NT2/D1 (cell line): Measurements from ENCODE around the gene UQCRQ.
"Not testable (repeated sequence)": the region's sequence is repeated elsewhere in the genome, so short reads cannot be mapped to it uniquely, and the experiment has no call there.

ENCODE experiments used
- DNase-seq: peaks from one replicate; pipeline ENCODE4 v3.0.0-alpha.2; 2011; ENCODE audit warnings: low read depth, low spot score
- H3K27me3 ChIP-seq: 2 replicates; pipeline ENCODE4 v1.6.0; 2011; ENCODE audit warnings: mild to moderate bottlenecking; ENCODE audit not compliant: insufficient read length, insufficient read depth
- H3K36me3 ChIP-seq: 2 replicates; pipeline ENCODE4 v1.6.1; 2011; ENCODE audit warnings: mild to moderate bottlenecking, low read length, mixed read lengths; ENCODE audit not compliant: insufficient read depth, insufficient read length
- H3K4me1 ChIP-seq: 2 replicates; pipeline ENCODE4 v1.5.1; 2011; ENCODE audit not compliant: insufficient read depth, insufficient read length
- H3K4me3 ChIP-seq: 2 replicates; pipeline ENCODE4 v1.5.1; 2011; ENCODE audit warnings: low read depth; ENCODE audit not compliant: insufficient read length
- H3K9ac ChIP-seq: 2 replicates; pipeline ENCODE4 v1.6.0; 2011; ENCODE audit warnings: low read depth; ENCODE audit not compliant: insufficient read length
- H3K9me3 ChIP-seq: 2 replicates; pipeline ENCODE4 v1.5.1; 2011; ENCODE audit warnings: mild to moderate bottlenecking, low read length; ENCODE audit not compliant: insufficient read depth
- SUZ12 ChIP-seq: IDR thresholded peaks from 2 replicates; pipeline ENCODE4 v1.6.1; 2011; ENCODE audit not compliant: insufficient read length, insufficient read depth; ENCODE audit errors: extremely low read depth
- YY1 ChIP-seq: IDR thresholded peaks from 2 replicates; pipeline ENCODE4 v1.6.1; 2011; ENCODE audit not compliant: insufficient read length, insufficient read depth
- ZNF274 ChIP-seq: IDR thresholded peaks from 2 replicates; pipeline ENCODE4 v1.6.1; 2011; ENCODE audit warnings: mild to moderate bottlenecking, low read depth, low read length

The UQCRQ gene

GRCh38 chr5:132848270-132848669 lies 18.2 kb upstream of the UQCRQ start:
- no peaks in the 10 kb centered on the region for H3K27me3 ChIP-seq
- no peaks in the 10 kb centered on the region for H3K9me3 ChIP-seq
- H3K9ac ChIP-seq, result no peak overlapping the region
- no peak for DNase-seq
- H3K4me1 ChIP-seq, result no peaks in the 10 kb centered on the region
- no peak for TF ChIP-seq ZNF274
- no peak for TF ChIP-seq YY1
- TF ChIP-seq SUZ12, result no peak
- no peaks in the 10 kb centered on the region for H3K36me3 ChIP-seq
- no peak overlapping the region for H3K4me3 ChIP-seq

- Histone ChIP-seq H3K4me1 (no peaks in the 10 kb centered on the region), H3K36me3 (no peaks in the 10 kb centered on the region), H3K27me3 (no peaks in the 10 kb centered on the region), H3K9ac (no peak overlapping the region), H3K9me3 (no peaks in the 10 kb centered on the region), H3K4me3 (no peak overlapping the region)
- TF ChIP-seq ZNF274, result no peak
- TF ChIP-seq YY1, result no peak
- no peak for TF ChIP-seq SUZ12
- no peak for DNase-seq
Measured at GRCh38 chr5:132849347-132849746, 17.1 kb upstream of the UQCRQ start.

GRCh38 chr5:132850066-132850465 lies 16.4 kb upstream of the UQCRQ start:
- no peaks in the 10 kb centered on the region for H3K4me1 ChIP-seq
- H3K4me3 ChIP-seq, result no peak overlapping the region
- no peaks in the 10 kb centered on the region for H3K9me3 ChIP-seq
- DNase-seq, result no peak
- TF ChIP-seq YY1, result no peak
- TF ChIP-seq ZNF274, result no peak
- TF ChIP-seq SUZ12, result no peak
- no peaks in the 10 kb centered on the region for H3K27me3 ChIP-seq
- H3K9ac ChIP-seq, result no peak overlapping the region
- H3K36me3 ChIP-seq, result no peaks in the 10 kb centered on the region

- H3K4me1 ChIP-seq, result no peaks in the 10 kb centered on the region
- H3K36me3 ChIP-seq, result no peaks in the 10 kb centered on the region
- H3K9me3 ChIP-seq, result no peaks in the 10 kb centered on the region
- no peak overlapping the region for H3K4me3 ChIP-seq
- TF ChIP-seq YY1 (no peak), ZNF274 (no peak), SUZ12 (no peak)
- no peak overlapping the region for H3K9ac ChIP-seq
- DNase-seq, result no peak
- H3K27me3 ChIP-seq, result no peaks in the 10 kb centered on the region
Measured at GRCh38 chr5:132853323-132853722, 13.1 kb upstream of the UQCRQ start.

- H3K9ac ChIP-seq, result no peak overlapping the region
- H3K9me3 ChIP-seq, result no peaks in the 10 kb centered on the region
- TF ChIP-seq ZNF274 (no peak), YY1 (no peak), SUZ12 (no peak)
- no peaks in the 10 kb centered on the region for H3K4me1 ChIP-seq
- DNase-seq, result no peak
- H3K36me3 ChIP-seq, result no peaks in the 10 kb centered on the region
- H3K27me3 ChIP-seq, result no peaks in the 10 kb centered on the region
- no peak overlapping the region for H3K4me3 ChIP-seq
Measured at GRCh38 chr5:132853790-132854189, 12.7 kb upstream of the UQCRQ start.

- no peaks in the 10 kb centered on the region for H3K4me1 ChIP-seq
- no peak overlapping the region for H3K4me3 ChIP-seq
- no peaks in the 10 kb centered on the region for H3K27me3 ChIP-seq
- H3K9ac ChIP-seq, result no peak overlapping the region
- H3K9me3 ChIP-seq, result no peaks in the 10 kb centered on the region
- no peaks in the 10 kb centered on the region for H3K36me3 ChIP-seq
- no peak for TF ChIP-seq SUZ12
- no peak for TF ChIP-seq ZNF274
- DNase-seq, result no peak
Measured at GRCh38 chr5:132854301-132854700, 12.1 kb upstream of the UQCRQ start.

- not testable (repeated sequence) for H3K4me1 ChIP-seq, H3K9me3 ChIP-seq, H3K9ac ChIP-seq, H3K4me3 ChIP-seq, H3K27me3 ChIP-seq, DNase-seq, H3K36me3 ChIP-seq
Measured at GRCh38 chr5:132854992-132855391, 11.4 kb upstream of the UQCRQ start.

GRCh38 chr5:132856011-132856410 lies 10.4 kb upstream of the UQCRQ start:
- Histone ChIP-seq H3K4me1 (no peaks in the 10 kb centered on the region), H3K9me3 (no peaks in the 10 kb centered on the region), H3K4me3 (no peak overlapping the region), H3K9ac (no peak overlapping the region), H3K36me3 (no peaks in the 10 kb centered on the region), H3K27me3 (no peaks in the 10 kb centered on the region)
- no peak for DNase-seq
- TF ChIP-seq ZNF274 (no peak), YY1 (no peak), SUZ12 (no peak)
